HepG2 (cell line): Measurements from ENCODE around the gene GPC6. TPM values are rescaled to one million over a fixed set of nuclear protein-coding genes. Genes with fewer than 3 reads are reported as not detected.

Experiments used
- AGO1 ChIP-seq: fragments of 200-400 bp; formaldehyde crosslinking; IDR thresholded peaks from 2 replicates; pipeline ENCODE4 v1.6.1; 2017; ENCODE audit warnings: mild to moderate bottlenecking, low read depth, low read length, moderate library complexity; ENCODE audit not compliant: poor library complexity, severe bottlenecking
- ARID3A ChIP-seq: IDR thresholded peaks from 2 replicates; pipeline ENCODE4 v1.6.1; 2012; ENCODE audit warnings: low read depth, low read length, improper control_type of control experiment
- ATF4 ChIP-seq, 2 experiments: fragments of 450-650 bp in 1 of 2; sonication (generic) in 1 of 2; formaldehyde crosslinking; IDR thresholded peaks; 2 replicates each; pipeline versions ENCODE4 v1.5.0 to v1.8.0; 2020 to 2022; ENCODE audit warnings: mild to moderate bottlenecking in 1 of 2, missing genetic modification reagents in 1 of 2
- CEBPB ChIP-seq: IDR thresholded peaks from 2 replicates; pipeline ENCODE4 v1.6.1; 2011; ENCODE audit warnings: low read depth, low read length, improper control_type of control experiment, borderline replicate concordance
- FOXA3 ChIP-seq: IDR thresholded peaks from 2 replicates; pipeline ENCODE4 v1.6.1; 2016; ENCODE audit warnings: missing genetic modification reagents, missing compliant biosample characterization
- GABPA ChIP-seq, 2 experiments: IDR thresholded peaks; 2 replicates each; pipeline ENCODE4 v1.6.1; 2011 to 2016; ENCODE audit warnings: low read depth in 2 of 2, low read length in 1 of 2, missing biosample characterization in 1 of 2, missing genetic modification characterization in 1 of 2
- GTF3A ChIP-seq: sonication (generic); formaldehyde crosslinking; conservative IDR thresholded peaks from 2 replicates; pipeline ENCODE4 v1.4.0; 2020; ENCODE audit warnings: mild to moderate bottlenecking, missing genetic modification reagents
- IKZF4 ChIP-seq: sonication (generic); formaldehyde crosslinking; IDR thresholded peaks from 2 replicates; pipeline ENCODE4 v1.5.1; 2020; ENCODE audit warnings: borderline replicate concordance, mild to moderate bottlenecking, low read depth, missing genetic modification reagents; ENCODE audit errors: not compliant biosample characterization
- LCORL ChIP-seq, 2 experiments: fragments of 450-650 bp in 1 of 2; sonication (generic) in 1 of 2; formaldehyde crosslinking in 1 of 2; IDR thresholded peaks; 2 replicates each; pipeline versions ENCODE4 v1.5.0 to v1.6.1; 2017 to 2020; ENCODE audit warnings: antibody characterized with exemption in 1 of 2, missing genetic modification reagents in 1 of 2
- MIER3 ChIP-seq: IDR thresholded peaks from 2 replicates; pipeline ENCODE4 v1.6.1; 2016; ENCODE audit warnings: missing compliant biosample characterization, borderline replicate concordance
- SALL1 ChIP-seq: sonication (generic); formaldehyde crosslinking; IDR thresholded peaks from 2 replicates; pipeline ENCODE4 v1.8.0; 2022; ENCODE audit warnings: mild to moderate bottlenecking, missing genetic modification reagents
- SALL2 ChIP-seq: sonication (generic); formaldehyde crosslinking; IDR thresholded peaks from 2 replicates; pipeline ENCODE4 v1.8.1; 2023; ENCODE audit warnings: mild to moderate bottlenecking, missing genetic modification reagents, inconsistent platforms
- SP140L ChIP-seq: sonication (generic); formaldehyde crosslinking; IDR thresholded peaks from 2 replicates; pipeline ENCODE4 v1.4.0; 2020; ENCODE audit warnings: missing genetic modification reagents, borderline replicate concordance
- TBX2 ChIP-seq: sonication (generic); formaldehyde crosslinking; IDR thresholded peaks from 2 replicates; pipeline ENCODE4 v1.5.0; 2020; ENCODE audit warnings: missing genetic modification reagents, mild to moderate bottlenecking, borderline replicate concordance
- TEAD3 ChIP-seq: optimal IDR thresholded peaks from 2 replicates; pipeline ENCODE3; 2016; ENCODE audit warnings: borderline replicate concordance
- TP53 ChIP-seq: sonication (generic); formaldehyde crosslinking; conservative IDR thresholded peaks from 2 replicates; pipeline ENCODE4 v1.4.0; 2020; ENCODE audit warnings: missing genetic modification reagents
- ZBTB20 ChIP-seq: sonication (generic); formaldehyde crosslinking; IDR thresholded peaks from 2 replicates; pipeline ENCODE4 v1.8.1; 2023; ENCODE audit warnings: missing genetic modification reagents, low read depth, mild to moderate bottlenecking, borderline replicate concordance
- ZNF644 ChIP-seq: IDR thresholded peaks from 2 replicates; pipeline ENCODE4 v1.6.1; 2016; ENCODE audit warnings: low read depth
- ZXDC ChIP-seq: sonication (generic); formaldehyde crosslinking; IDR thresholded peaks from 2 replicates; pipeline ENCODE4 v1.5.0; 2020; ENCODE audit warnings: mild to moderate bottlenecking, missing genetic modification reagents
- polyA plus RNA-seq, 8 experiments: library from polyadenylated mRNA; depleted of rRNA in 3 of 8; stranded (reverse) in 7 of 8; unstranded in 1 of 8; fragments of >200 nt; fragmentation: Illumina TruSeq in 4 of 8; extraction: Trizol in 4 of 8; gene quantifications; 2 replicates each; pipeline versions ENCODE4 v1.2.1 to v1.2.3, GENCODE V29; 2011 to 2016; ENCODE audit warnings: low read depth in 4 of 8, missing spikeins in 1 of 8, mixed read lengths in 1 of 8; ENCODE audit not compliant: insufficient read depth in 1 of 8
- total RNA-seq, 5 experiments: library from RNA; depleted of rRNA; stranded (reverse); fragments of >200 nt; fragmentation: Illumina TruSeq; extraction: Trizol; gene quantifications; 2 replicates each; pipeline ENCODE4 v1.2.3, GENCODE V29; 2016; ENCODE audit warnings: low read depth in 1 of 5

Gene GPC6
- total and polyA plus RNA-seq, 2 of the 13 experiments (the other 11 are each of a cell fraction or from before 2014, with no cell fraction given): 24.5 to 33.9 TPM

GRCh38 chr13:93966267-93966936 lies 739.8 kb downstream of the GPC6 start (continued):
- 0 out of 4 replicates have a peak, but pooled peaks of 1 of the 2 experiments have one; percentile 19 for TF ChIP-seq ATF4 (CRISPR knock-in tag; IDR thresholded peaks at IDR 0.05)
- TF ChIP-seq TP53 (CRISPR knock-in tag): no peak
- TF ChIP-seq LCORL (IDR thresholded peaks at IDR 0.05): no peak
- TF ChIP-seq LCORL (CRISPR knock-in tag; IDR thresholded peaks at IDR 0.05): peak; percentile 45; the same call in 1 of the 2 replicates
- peak; percentile 66; the same call in 1 of the 2 replicates for TF ChIP-seq MIER3 (CRISPR knock-in tag)
- TF ChIP-seq GTF3A (CRISPR knock-in tag): no peak
- TF ChIP-seq ARID3A: peak; percentile 29; the same call in 1 of the 2 replicates
- peak; percentile 90 for TF ChIP-seq FOXA3 (CRISPR knock-in tag)
- peak; percentile 51; the same call in 1 of the 2 replicates for TF ChIP-seq SALL1 (CRISPR knock-in tag)
- TF ChIP-seq SALL2 (CRISPR knock-in tag): no peak
- TF ChIP-seq GABPA (IDR thresholded peaks at IDR 0.05; ENCODE audit: low read depth, low read length): no peak
- no peak for TF ChIP-seq GABPA (CRISPR knock-in tag; IDR thresholded peaks at IDR 0.05; ENCODE audit: low read depth)
- no peak for TF ChIP-seq ZXDC
- TF ChIP-seq ZNF644 (CRISPR knock-in tag): peak; percentile 92
- peak; percentile 16 for TF ChIP-seq TEAD3 (CRISPR knock-in tag)
- peak; percentile 93; the same call in 1 of the 2 replicates for TF ChIP-seq ZBTB20 (CRISPR knock-in tag)
- TF ChIP-seq CEBPB: peak; percentile 86; the same call in 1 of the 2 replicates
- no peak for TF ChIP-seq SP140L (CRISPR knock-in tag)
- no peak for TF ChIP-seq AGO1
- TF ChIP-seq IKZF4 (CRISPR knock-in tag): no peak
- peak; percentile 43; the same call in 1 of the 2 replicates for TF ChIP-seq TBX2 (CRISPR knock-in tag)
